Cardiac muscle cell (in vitro differentiated cells and primary cell): ENCODE data around the gene GABRD. TPM values are rescaled to one million over a fixed set of nuclear protein-coding genes. Genes with fewer than 3 reads are reported as not detected.

Source experiments
- DNase-seq, 2 donors: peaks; one replicate each; pipeline versions ENCODE4 v3.0.0 to v3.0.0-alpha.2; 2010 to 2017; ENCODE audit warnings: low read depth in 1 of 2, low spot score in 1 of 2
- H3K27ac ChIP-seq: fragments of 200-600 bp; sonication (generic); 2 replicates; pipeline ENCODE4 v1.5.1; 2016
- H3K27me3 ChIP-seq: fragments of 200-600 bp; sonication (generic); 2 replicates; pipeline ENCODE4 v1.6.0; 2016; ENCODE audit warnings: control low read depth
- H3K36me3 ChIP-seq: fragments of 200-600 bp; sonication (generic); 2 replicates; pipeline ENCODE4 v1.5.1; 2016; ENCODE audit warnings: control low read depth
- H3K4me1 ChIP-seq: fragments of 200-600 bp; sonication (generic); 2 replicates; pipeline ENCODE4 v1.8.1; 2017; ENCODE audit warnings: low read depth, mild to moderate bottlenecking, mixed run types
- H3K4me3 ChIP-seq: fragments of 200-600 bp; sonication (generic); 2 replicates; pipeline ENCODE4 v1.5.1; 2016; ENCODE audit warnings: mild to moderate bottlenecking
- H3K9me3 ChIP-seq: fragments of 200-600 bp; sonication (generic); 2 replicates; pipeline ENCODE4 v1.5.1; 2017; ENCODE audit warnings: low read depth, mild to moderate bottlenecking, control low read depth
- CTCF ChIP-seq: IDR thresholded peaks from 2 replicates; pipeline ENCODE4 v1.5.1; 2012; ENCODE audit warnings: low read depth, mild to moderate bottlenecking, low read length
- polyA plus RNA-seq: library from polyadenylated mRNA; unstranded; fragments of >200 nt; fragmentation: Nextera tagmentation; extraction: Ambion mirVana; gene quantifications from 2 replicates; pipeline ENCODE4 v1.2.1, GENCODE V29; 2016
- total RNA-seq: library from RNA; depleted of rRNA; stranded (reverse); fragments of >200 nt; gene quantifications from 2 replicates; pipeline ENCODE4 v1.2.3, GENCODE V29; 2016

Gene GABRD
- total and polyA plus RNA-seq, 2 experiments from 2014 or later = not detected

- Histone ChIP-seq H3K36me3 (peaks cover 3% of the 10 kb centered on the region), H3K4me3 (no peak overlapping the region), H3K9me3 (no peaks in the 10 kb centered on the region), H3K27me3 (no peaks in the 10 kb centered on the region), H3K4me1 (no peaks in the 10 kb centered on the region), H3K27ac (no peak overlapping the region)
- no peak for DNase-seq
- no peak for TF ChIP-seq CTCF
These were observed 49.8 kb downstream of the GABRD start for GRCh38 chr1:2068951-2069350.

- no peaks in the 10 kb centered on the region for H3K9me3 ChIP-seq
- H3K27me3 ChIP-seq = no peaks in the 10 kb centered on the region
- DNase-seq = no peak
- H3K27ac ChIP-seq = no peak overlapping the region
- no peak overlapping the region for H3K4me3 ChIP-seq
- H3K36me3 ChIP-seq = peaks cover 3% of the 10 kb centered on the region
- TF ChIP-seq CTCF = no peak
- no peaks in the 10 kb centered on the region for H3K4me1 ChIP-seq
These were observed 50.9 kb downstream of the GABRD start for GRCh38 chr1:2070016-2070415.

- Histone ChIP-seq H3K36me3 (peaks cover 3% of the 10 kb centered on the region), H3K27me3 (no peaks in the 10 kb centered on the region), H3K4me3 (no peak overlapping the region), H3K9me3 (no peaks in the 10 kb centered on the region), H3K27ac (no peak overlapping the region), H3K4me1 (no peaks in the 10 kb centered on the region)
- no peak for TF ChIP-seq CTCF
- DNase-seq = no peak
These were observed 51.8 kb downstream of the GABRD start for GRCh38 chr1:2070800-2071530.

- no peak for DNase-seq
- peaks cover 3% of the 10 kb centered on the region for H3K36me3 ChIP-seq
- no peaks in the 10 kb centered on the region for H3K4me1 ChIP-seq
- H3K27ac ChIP-seq = no peak overlapping the region
- no peaks in the 10 kb centered on the region for H3K27me3 ChIP-seq
- no peak overlapping the region for H3K4me3 ChIP-seq
- no peak for TF ChIP-seq CTCF
- H3K9me3 ChIP-seq = no peaks in the 10 kb centered on the region
These were observed 53.1 kb downstream of the GABRD start for GRCh38 chr1:2072109-2072806.

GRCh38 chr1:2072891-2073290 is 53.7 kb downstream of the GABRD start:
- TF ChIP-seq CTCF = no peak
- no peaks in the 10 kb centered on the region for H3K27me3 ChIP-seq
- no peak overlapping the region for H3K27ac ChIP-seq
- H3K9me3 ChIP-seq = no peaks in the 10 kb centered on the region
- peaks cover 3% of the 10 kb centered on the region for H3K36me3 ChIP-seq
- DNase-seq = no peak
- H3K4me1 ChIP-seq = no peaks in the 10 kb centered on the region
- no peak overlapping the region for H3K4me3 ChIP-seq
